Activated B cell treated with CpG ODN at 0.5 μM for 24 hours (primary cell): ENCODE results near the gene ADARB2. TPM values are rescaled to one million over a fixed set of nuclear protein-coding genes. Genes with fewer than 3 reads are reported as not detected.

Experiments used
- ATAC-seq: fragments of 200-7000 bp; cut with Tn5 transposase; one replicate; pipeline ENCODE4 v1.10.0; 2021; ENCODE audit warnings: low read depth, mild to moderate bottlenecking, moderate library complexity
- CTCF ChIA-PET: fragments of 350-600 bp; sonication (Branson Sonifier 250); formaldehyde crosslinking; loops from one replicate; lab custom pipeline; 2021; ENCODE audit warnings: antibody characterized with exemption; lab: Charles Lee
- POLR2A ChIA-PET: fragments of 350-600 bp; sonication (Branson Sonifier 250); formaldehyde crosslinking; loops from one replicate; lab custom pipeline; 2021; ENCODE audit warnings: antibody characterized with exemption; lab: Charles Lee
- DNase-seq: peaks from one replicate; pipeline ENCODE4 v3.0.0; 2022
- H3K27ac Mint-ChIP-seq: one replicate; pipeline ENCODE4 v1.8.0; 2020; ENCODE audit warnings: mixed read lengths
- H3K27me3 Mint-ChIP-seq: one replicate; pipeline ENCODE4 v1.8.0; 2021; ENCODE audit warnings: mixed read lengths
- H3K36me3 Mint-ChIP-seq: one replicate; pipeline ENCODE4 v1.8.0; 2021; ENCODE audit warnings: low read depth, mixed read lengths
- H3K4me1 Mint-ChIP-seq: one replicate; pipeline ENCODE4 v1.8.0; 2021; ENCODE audit warnings: mixed read lengths
- H3K4me3 Mint-ChIP-seq: one replicate; pipeline ENCODE4 v1.8.0; 2020; ENCODE audit warnings: mild to moderate bottlenecking, mixed read lengths
- H3K9me3 Mint-ChIP-seq: one replicate; pipeline ENCODE4 v1.8.0; 2020; ENCODE audit warnings: mixed read lengths
- CTCF ChIP-seq: fragments of 200-600 bp; IDR thresholded peaks from one replicate; pipeline ENCODE4 v1.8.0; 2022; ENCODE audit warnings: antibody characterized with exemption, mild to moderate bottlenecking
- intact Hi-C: fragments of 100-400 bp; cut with micrococcal nuclease; formaldehyde crosslinking; loops from one replicate; pipeline ENCODE4 v1.15.1; 2024
- total RNA-seq: library from RNA; stranded (reverse); gene quantifications from 2 replicates; pipeline ENCODE4 v1.2.3, GENCODE V29; 2022

The ADARB2 gene
- total RNA-seq, 1 donor from 2014 or later = 0.11 TPM

DNA sequence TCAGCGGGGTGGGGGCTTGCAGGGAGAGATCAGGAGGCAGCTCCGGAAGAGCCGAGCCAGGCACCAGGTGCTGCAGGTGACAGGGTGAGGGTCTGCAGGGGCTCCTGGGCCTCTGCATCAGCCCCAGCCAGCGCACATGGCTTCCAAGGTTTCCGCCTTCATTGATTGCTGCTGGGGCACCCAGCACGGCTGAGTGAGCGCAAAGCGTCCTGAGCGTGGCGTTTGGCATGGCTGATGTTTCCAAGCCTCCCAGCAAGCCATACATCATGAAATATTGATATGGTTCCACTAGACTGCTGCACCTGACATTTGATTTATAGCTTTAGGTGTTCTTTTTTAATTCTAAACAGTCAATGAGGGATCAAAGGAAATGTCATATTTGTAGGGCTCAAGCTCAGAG is 422.1 kb downstream of the ADARB2 start:
- no peak for TF ChIP-seq CTCF
- POLR2A ChIA-PET = no interaction called here
- H3K9me3 Mint-ChIP-seq = no peaks in the 10 kb centered on the region
- H3K36me3 Mint-ChIP-seq = no peaks in the 10 kb centered on the region
- DNase-seq = no peak
- intact Hi-C loops = no loop called here
- H3K27me3 Mint-ChIP-seq = peaks cover 12% of the 10 kb centered on the region
- CTCF ChIA-PET = no interaction called here
- H3K27ac Mint-ChIP-seq = no peak overlapping the region
- H3K4me3 Mint-ChIP-seq = no peak overlapping the region
- no peaks in the 10 kb centered on the region for H3K4me1 Mint-ChIP-seq
- ATAC-seq = no peak

GRCh38 chr10:1311726-1312125 is 425.6 kb downstream of the ADARB2 start:
- Mint-ChIP-seq H3K27me3 (no peaks in the 10 kb centered on the region), H3K36me3 (no peaks in the 10 kb centered on the region), H3K9me3 (no peaks in the 10 kb centered on the region), H3K27ac (no peak overlapping the region), H3K4me1 (no peaks in the 10 kb centered on the region), H3K4me3 (no peak overlapping the region)
- no peak for DNase-seq
- POLR2A ChIA-PET = no interaction called here
- CTCF ChIA-PET = no interaction called here
- no peak for TF ChIP-seq CTCF
- intact Hi-C loops = no loop called here
- no peak for ATAC-seq

DNA sequence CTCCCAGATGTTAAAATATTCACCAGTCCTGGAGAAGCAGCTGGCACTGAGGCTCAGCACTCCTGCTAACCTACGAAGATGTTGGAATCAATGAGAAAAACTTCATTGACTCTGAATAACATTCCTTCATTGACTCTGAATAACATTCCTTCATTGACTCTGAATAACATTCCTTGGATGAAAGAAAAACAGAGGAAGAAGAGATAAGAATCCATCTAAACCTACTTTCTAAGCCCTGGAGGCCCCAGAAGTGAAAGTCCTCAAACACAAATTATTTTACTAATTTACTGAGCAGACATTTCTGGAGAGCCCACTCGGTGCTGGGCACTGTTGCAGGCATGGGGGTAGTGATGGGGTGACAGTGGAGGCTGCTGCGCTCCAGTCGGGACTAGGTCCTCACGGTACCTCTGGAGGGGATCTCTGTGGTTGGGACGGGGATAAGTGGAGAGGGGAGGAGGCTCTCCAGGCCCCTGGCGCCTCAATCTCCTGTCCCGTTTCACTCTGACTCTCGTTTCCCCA is 427.0 kb downstream of the ADARB2 start:
- Mint-ChIP-seq H3K27ac (no peak overlapping the region), H3K36me3 (no peaks in the 10 kb centered on the region), H3K9me3 (no peaks in the 10 kb centered on the region), H3K4me3 (no peak overlapping the region), H3K4me1 (no peaks in the 10 kb centered on the region), H3K27me3 (no peaks in the 10 kb centered on the region)
- no peak for ATAC-seq
- intact Hi-C loops = no loop called here
- ChIA-PET CTCF (no interaction called here), POLR2A (no interaction called here)
- no peak for DNase-seq
- TF ChIP-seq CTCF = no peak

DNA sequence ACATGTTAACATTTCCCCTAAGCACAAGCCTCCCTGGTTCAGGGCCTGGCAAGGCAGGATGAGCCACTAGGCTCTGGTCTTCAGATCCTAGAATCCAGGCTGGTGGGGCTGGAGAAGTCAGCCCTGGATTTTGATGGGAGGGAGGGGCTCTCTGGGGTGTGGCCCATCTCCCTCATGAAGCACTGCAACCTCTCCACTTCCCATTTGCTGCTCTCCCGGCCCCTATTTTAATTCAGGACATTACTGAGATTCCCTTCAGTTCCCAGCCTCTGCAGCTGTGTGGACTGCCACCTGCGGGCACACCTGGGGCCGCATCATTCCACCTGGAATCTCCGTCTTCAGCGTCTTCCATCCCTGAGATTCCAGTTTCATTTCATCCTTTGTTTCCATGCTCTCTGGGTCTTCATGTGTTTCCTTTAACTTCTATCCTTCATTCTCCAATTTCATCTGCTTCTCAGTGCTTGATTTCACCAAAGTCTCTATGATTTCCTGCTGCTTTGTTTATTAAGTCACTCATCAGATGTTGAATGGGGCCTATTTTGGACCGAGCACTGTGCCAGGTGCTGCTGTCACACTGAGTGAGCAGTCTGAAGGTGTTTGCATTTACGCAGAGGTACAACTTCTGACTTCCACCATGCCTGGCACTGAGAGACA is 427.6 kb downstream of the ADARB2 start:
- no peak overlapping the region for H3K27ac Mint-ChIP-seq
- no peaks in the 10 kb centered on the region for H3K27me3 Mint-ChIP-seq
- ATAC-seq (no peak), DNase-seq (no peak)
- ChIA-PET POLR2A (no interaction called here), CTCF (no interaction called here)
- H3K9me3 Mint-ChIP-seq = no peaks in the 10 kb centered on the region
- TF ChIP-seq CTCF = no peak
- H3K36me3 Mint-ChIP-seq = no peaks in the 10 kb centered on the region
- intact Hi-C loops = loop anchor here (10.0 kb wide), 1 partner anchor 1665 kb away; no protein-coding TSS in a partner anchor
- no peaks in the 10 kb centered on the region for H3K4me1 Mint-ChIP-seq
- H3K4me3 Mint-ChIP-seq = no peak overlapping the region

DNA sequence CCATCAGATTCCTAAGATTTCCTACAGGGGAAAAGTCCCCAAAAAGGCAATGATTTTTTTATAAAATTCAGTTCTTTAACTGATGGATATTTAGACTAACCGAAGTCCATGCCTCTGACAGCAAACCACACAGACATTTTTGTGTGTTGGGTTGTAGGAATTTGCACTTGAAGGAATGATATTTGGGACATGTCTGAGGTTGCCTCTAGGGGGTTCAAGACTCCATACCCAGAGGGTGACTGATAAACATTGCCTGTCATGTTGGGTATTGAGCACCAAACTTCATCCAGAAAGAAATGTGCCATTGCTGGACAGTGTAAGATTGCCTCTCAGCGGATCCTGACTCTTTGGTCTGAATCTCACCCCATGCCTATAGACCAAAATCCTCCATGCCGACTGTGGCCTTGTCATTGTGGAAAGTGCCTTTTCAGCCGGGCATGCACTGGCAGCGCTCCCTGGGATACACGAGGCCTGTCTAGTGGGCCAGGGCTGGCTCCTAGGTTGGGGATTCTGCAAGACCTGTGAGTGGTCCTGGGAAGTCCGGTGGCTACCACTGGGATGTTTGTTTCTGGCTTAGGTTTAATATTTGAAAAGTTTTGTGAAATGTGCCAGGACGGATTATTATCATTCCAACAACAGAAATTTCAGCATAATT is 428.2 kb downstream of the ADARB2 start:
- no peak for TF ChIP-seq CTCF
- H3K9me3 Mint-ChIP-seq = no peaks in the 10 kb centered on the region
- CTCF ChIA-PET = no interaction called here
- no peak overlapping the region for H3K27ac Mint-ChIP-seq
- no peak for DNase-seq
- intact Hi-C loops = loop anchor here (10.0 kb wide), 1 partner anchor 1666 kb away; no protein-coding TSS in a partner anchor
- POLR2A ChIA-PET = no interaction called here
- no peaks in the 10 kb centered on the region for H3K36me3 Mint-ChIP-seq
- H3K27me3 Mint-ChIP-seq = no peaks in the 10 kb centered on the region
- no peak for ATAC-seq
- H3K4me1 Mint-ChIP-seq = no peaks in the 10 kb centered on the region
- H3K4me3 Mint-ChIP-seq = no peak overlapping the region
